NOMO-1 treated with dmso at 0.1 percent for 144 hours (cell line): ENCODE measurements around the gene PCNX4.
"Not testable (repeated sequence)": the region's sequence is repeated elsewhere in the genome, so short reads cannot be mapped to it uniquely, and the experiment has no call there.

Source experiments
- DNase-seq: peaks from one replicate; lab custom pipeline; 2025; ENCODE audit not compliant: unreplicated experiment; lab: John Stamatoyannopoulos, UW

Gene PCNX4

DNA sequence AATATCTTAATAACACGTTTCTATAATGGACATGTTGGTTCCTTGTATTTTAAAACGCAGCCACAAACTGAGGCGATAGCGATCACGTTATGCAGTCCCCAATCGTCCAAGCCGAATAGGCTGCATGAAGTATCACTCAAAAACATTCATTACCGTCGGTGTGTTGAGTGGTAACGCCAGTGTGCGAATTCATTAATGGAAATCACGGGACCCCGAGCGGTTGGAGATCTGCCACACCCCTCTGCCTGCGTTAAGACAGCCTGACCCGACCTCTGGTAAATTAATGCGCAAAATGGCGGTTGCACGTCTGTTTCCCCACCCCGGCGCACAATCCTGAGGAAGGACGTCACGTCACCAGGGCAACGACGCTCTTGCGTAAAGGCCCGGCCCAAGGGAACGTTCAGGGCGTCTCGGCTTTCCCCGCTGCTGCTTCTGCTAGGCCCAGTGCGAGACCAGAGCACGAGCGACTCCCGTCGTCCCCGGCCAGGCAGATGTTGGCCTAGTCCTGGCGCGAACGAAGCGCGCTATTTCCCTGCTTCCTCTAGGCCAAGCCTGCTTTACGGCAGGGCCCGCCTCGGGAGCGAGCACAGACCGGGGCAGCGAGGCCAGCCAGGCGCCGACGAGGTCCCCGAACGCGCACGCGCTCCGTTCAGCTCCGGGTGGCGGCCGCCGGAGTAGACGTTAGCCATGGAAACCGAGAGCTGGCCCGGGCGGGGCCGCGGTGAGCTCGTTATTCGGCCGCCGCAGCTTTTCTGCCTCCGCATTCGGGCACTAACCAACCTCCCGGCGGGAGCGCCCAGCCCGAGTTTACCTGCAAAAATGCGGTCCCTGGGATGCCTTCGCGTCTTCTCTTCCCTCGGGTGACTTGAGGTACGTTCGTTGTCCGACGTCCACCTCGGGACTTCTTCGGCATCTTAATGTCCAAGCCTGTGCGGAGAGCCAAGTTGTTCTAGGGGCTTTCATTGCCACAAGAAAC is at the start of gene PCNX4:
PCNX4 (plus strand) TSS at position 374 of the 976 bp plus-strand sequence. CDS start 15,716 bp downstream, outside the sequence.
- peak; percentile 96 for DNase-seq

DNA sequence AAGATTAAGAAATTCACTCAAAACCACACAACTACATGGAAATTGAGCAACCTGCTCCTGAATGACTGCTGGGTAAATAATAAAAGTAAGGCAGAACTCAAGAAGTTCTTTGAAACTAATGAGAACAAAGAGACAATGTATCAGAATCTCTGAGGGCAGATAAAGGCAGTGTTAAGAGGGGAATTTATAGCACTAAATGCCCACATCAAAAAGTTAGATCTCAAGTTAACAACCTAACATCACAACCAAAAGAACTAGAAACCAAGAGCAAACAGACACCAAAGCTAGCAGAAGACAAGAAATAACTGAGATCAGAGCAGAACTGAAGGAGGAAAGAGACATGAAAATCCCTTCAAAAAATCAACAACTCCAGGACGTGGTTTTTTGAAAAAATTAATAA is 43.7 kb upstream of the PCNX4 start:
- not testable (repeated sequence) for DNase-seq

DNA sequence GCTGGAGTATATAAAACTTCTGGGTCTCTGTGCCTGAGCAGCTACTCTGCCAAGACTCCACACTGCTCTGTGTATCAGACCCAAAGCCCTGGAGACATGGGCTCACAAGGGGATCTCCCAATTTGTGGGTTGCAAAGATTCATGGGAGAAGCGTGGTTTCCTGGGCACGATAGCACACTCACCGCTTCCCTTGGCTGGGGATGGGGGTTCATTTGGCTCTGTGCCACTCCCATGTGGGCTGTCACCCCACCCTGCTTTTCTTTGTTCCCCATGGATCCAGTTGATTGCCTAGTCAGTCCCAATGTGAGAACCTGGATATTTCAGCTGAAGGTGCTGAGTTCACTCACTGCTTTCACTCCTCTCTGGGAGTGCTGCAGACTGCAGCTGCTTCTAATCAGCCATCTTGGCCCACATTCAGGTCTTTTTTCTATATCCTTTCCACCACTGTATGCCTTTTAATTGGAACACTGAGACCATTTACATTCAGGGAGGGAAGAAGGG is 40.0 kb upstream of the PCNX4 start:
- no peak for DNase-seq

DNA sequence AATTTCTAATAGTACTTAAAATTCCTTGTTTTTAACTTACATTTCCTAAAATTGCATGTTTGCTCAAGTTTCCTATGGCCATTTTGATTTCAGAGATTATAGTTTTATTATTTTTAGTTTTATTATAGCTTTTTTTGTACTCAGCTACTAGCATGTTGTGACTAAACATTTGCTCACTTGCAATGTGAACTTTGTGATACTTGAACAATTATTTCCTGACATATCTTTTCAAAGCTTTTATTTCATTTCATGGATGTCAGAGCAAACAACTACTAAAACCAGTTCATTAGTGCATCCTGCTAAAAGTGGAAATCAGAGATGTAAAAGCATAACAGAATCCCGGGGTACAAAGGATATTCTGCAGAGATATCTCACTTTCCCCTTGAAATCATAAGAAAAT is 33.6 kb upstream of the PCNX4 start:
- DNase-seq, result no peak

DNA sequence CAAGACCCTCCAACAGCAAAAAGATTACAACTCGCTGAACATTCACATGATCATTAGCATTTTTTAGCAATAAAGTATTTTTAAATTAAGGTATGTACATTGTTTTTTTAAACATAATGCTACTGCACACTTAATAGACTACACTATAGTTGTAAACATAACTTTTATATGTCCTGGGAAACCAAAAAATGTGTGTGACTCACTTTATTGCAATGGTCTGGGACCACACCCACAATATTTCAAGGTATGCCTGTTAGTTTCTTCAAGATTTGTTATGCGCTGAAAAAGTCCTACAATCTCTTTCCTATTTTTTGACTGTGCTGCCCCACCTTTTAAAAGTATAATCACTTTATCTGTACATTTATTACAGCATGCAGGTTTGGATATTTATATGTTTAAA is 30.4 kb upstream of the PCNX4 start:
- no peak for DNase-seq

DNA sequence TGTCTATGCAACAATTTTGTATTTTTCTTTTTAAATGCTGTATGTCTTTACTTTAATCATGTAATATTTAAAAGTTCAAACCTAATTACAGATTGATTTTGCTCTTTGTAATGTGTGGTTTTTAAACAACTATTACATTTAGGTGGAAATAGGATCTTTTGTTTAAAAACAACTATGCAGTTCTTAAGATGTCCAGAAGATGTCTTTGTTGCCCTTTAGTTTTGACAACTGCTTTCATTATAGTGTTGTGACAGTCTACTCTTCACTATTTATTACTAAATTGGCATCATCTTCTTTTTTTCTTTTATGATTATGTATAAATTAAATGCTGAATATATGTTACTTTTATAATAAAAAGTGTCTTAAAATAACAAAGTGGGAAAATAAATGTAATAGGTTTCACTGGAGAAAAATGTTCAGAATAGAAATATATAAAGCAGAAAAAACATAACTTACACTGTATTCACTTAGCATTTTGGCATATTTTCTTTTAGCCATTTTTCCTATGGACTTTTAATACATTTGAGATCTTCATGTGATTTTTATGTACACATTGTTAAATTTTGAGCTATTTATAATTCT is 27.1 kb upstream of the PCNX4 start:
- DNase-seq, result no peak

DNA sequence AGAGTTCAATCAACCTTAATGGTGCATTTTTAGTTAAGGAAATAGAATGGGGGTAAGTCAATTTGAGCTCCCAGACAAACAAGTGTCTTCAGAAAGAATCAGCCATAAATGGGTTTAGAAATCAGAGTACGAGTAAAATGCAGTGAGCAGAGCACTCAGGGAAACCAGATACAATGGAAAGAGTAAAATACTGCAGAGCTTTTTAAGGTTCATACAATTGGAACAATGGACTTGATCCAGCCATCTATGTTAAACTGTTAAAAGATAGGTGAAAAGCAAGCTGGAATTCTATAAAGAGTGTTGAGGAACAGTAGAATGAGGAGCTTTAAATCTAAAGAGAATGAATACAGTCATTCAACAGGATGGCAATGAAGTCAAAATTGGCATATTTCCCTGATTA is 23.8 kb upstream of the PCNX4 start:
- no peak for DNase-seq

DNA sequence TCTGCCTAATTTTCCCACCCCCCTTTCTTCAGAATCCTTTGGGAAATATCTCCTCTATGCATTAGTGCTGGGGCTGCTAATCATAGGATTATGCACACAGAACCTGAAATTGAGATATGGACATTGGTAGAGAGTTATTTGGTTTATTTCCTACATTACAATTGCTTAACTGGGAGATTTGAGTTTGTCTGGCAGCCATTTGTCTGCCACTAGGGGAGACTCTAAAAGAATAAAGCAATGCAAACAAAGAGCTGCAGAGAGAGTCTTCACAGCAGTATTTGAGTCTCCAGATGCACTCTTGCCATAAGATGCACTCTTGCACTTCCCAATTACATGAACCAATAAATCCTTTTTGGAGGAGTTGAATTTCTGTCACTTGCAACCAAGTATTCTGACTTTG is 12.0 kb upstream of the PCNX4 start:
- no peak for DNase-seq

DNA sequence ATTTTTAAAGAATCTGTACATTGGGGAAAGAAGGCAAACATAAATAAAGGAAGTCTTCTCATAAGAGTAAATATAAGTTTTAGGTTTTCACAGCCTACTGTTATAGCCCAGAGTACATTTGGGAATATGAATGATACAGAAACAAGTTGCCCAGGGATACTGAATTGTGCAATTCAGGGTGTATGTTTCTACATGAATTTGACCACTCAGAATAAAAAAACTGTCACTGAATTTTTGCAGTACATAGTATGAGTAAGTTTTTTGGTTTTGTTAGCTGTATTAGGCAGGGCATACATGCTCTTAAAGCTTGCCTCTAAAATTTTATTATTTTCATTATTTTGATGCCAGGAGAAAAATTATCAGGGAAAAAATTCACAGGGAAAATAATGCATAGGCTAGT is 6.6 kb upstream of the PCNX4 start:
- no peak for DNase-seq

DNA sequence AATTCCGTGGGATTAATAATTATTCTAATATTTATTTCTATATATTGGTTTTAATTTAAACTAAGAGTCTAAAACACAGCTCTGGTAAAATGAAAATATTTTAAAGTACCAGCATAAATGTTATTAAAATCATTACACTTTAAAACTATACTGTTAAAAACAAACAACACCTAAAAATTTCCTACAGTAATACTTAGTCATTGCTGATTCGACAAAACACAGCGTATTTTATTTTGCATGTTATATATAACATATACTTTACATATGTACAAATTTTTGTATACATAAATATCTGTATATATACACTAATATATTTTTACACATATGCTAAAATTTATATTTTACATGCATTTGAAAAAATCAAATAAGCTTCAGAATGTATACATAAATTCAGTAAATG is 6.0 kb upstream of the PCNX4 start:
- DNase-seq, result no peak

DNA sequence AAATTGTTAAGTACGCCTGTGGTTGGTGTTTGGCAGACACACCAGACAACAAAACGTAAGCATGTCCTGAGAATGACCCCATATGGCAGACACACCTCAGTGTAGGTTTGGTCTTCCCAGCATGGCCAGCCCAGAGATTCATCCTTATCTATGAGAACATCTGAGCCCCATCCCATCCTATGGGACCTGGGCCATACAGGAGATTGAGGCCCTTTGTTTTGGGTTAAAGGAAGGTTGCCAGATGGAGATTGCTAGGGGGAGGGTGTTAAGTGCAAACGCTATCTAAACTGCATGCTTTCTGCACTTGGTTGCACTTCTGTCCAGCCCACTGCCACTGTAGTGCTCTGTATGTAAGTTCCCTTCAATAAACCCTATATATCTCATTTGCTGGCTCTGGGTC is 4.1 kb upstream of the PCNX4 start:
- no peak for DNase-seq

DNA sequence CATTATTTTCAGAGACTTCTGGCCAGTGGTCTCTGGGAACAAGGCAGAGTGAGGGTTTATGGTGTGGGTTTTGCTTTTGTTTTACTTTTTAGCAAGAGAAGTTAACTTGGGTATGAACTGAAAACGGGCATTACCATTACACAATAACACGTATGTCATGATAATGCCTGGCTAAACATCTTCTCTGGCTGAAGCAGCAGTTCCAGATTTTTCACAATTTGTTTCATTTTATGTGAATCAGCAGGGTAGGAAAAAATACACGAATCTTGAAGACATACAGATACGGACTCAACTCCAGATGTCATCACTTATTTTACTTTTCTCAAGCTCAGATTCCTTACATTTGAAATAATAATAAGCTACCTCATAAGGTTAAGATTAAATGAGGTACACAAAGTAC is 2.5 kb upstream of the PCNX4 start:
- DNase-seq, result no peak

DNA sequence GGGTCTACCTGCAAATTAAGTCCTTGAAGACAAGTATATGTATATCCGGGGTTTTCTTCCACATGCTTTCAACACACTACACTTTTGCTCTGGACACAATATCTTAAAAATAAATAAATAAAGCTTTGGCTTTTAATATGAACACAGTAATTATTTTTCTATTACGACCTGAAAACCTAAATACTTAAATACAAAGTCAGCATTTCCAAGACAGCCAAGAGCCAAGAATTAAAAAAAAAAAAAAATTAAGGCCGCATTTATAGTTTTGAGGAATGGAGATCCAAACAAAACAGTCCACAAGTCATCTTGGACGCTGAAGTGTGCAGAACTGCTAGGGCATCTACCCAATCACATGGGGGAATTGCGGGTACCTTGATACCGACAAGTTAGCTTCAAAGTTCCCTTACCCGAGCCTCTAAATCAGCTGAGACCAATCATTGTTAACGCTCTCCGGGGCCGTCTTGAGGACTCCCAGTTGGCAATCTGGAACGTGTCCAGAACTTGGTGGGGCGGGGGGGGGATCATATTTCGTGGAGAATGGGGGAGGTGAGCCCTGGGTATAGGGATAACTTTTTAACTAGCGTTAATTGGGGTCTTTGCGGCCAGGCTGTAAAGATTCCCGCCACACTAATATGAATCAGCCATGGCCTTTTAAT is 731 bp upstream of the PCNX4 start:
- no peak for DNase-seq

DNA sequence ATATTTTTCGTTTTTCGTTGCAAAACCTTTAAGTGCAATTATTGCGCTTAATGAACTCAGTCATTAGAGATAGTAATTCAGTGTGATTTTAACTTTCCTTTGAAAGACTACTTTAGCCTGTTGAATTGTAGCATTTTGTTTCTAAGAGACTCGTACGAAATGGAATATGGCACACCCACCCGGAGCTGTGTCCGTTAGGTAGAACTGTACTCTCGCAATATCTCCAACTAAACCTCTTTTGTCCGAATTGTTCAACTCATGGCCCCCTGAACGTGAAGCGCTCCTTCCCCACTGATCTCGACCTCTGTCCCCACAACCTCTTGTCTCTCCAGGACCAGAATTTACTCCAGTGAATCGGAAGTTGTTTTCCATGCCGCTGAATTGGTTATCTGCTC is 800 bp downstream of the PCNX4 start:
- no peak for DNase-seq

DNA sequence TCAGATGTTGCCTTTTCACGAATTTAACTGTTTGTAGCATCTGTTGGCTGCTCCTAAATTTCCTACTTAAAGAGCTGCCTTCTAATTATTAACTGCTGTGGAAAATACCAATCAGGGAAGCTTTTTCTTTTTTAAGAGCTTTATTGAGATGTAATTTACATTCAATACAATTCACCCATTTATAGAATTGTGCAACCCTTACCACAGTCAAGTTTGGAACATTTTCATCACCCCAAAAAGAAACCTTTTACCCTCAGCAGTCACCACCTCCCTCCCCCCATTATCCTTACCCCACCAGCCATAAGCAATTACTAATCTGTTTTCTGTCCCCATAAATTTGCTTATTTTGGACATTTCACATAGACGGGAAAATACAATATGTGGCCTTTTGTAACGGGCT is 1.4 kb downstream of the PCNX4 start:
- no peak for DNase-seq

DNA sequence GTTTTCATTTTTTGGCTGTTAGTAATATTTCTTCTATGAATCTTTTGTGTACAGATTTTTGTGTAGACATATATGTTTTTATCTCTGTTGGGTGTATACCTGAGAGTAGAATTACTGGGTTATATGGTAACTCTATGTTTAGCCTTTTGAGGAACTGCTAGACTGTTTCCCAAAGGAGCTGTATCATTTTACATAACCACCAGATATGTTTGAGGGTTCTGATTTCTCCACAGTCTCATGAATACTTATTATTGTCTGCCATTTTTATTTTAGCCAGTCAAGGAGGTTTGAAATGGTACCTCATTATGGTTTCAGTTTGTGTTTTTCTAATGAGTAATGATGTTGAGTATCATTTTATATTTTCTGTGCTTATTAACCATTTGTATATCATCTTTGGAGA is 1.9 kb downstream of the PCNX4 start:
- no peak for DNase-seq

DNA sequence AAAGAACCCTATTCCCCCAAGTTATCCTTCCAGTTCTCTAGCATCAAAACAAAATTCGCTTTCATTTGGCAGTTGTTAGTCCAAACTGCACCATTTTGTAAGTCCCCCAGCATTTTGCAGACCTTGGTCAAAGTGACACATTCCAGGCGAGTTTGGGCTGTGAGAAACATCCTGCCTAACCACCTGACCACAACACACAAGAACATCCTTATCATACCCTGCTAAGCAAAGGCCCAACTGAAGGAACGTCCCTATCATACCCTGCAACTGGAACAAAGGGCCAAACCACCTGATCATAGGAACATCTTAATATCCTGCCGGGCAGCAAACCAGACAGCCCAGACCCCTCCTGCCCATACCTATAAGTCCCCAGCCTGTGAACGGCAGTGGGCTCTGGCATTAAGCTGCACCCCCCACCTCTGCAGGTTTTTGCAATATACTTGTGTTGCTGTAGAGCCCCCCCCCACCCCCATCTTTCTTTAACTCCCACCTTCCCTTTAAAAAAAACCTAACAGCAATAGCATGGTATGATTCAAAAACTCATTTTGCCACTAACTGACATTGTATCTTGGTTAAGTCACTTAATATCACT is 2.7 kb downstream of the PCNX4 start:
- no peak for DNase-seq

DNA sequence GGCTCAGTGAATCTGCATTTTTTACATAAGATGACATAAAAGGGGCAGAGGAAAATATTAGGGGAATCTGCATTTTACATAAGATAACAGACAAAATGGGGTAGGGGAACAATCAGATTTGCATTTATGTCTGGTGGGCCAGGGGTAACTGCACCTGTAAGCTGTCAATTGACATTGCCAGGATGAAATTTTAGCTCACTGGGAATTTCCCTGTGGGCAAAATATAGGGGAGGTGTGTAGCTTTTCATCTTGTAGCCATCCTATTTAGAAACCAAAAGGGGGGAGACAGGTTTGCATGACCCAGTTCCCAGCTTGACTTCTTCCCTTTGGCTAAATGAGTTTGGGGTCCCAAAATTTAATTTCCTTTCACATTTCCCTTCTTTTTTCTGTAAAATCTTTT is 3.5 kb downstream of the PCNX4 start:
- no peak for DNase-seq

DNA sequence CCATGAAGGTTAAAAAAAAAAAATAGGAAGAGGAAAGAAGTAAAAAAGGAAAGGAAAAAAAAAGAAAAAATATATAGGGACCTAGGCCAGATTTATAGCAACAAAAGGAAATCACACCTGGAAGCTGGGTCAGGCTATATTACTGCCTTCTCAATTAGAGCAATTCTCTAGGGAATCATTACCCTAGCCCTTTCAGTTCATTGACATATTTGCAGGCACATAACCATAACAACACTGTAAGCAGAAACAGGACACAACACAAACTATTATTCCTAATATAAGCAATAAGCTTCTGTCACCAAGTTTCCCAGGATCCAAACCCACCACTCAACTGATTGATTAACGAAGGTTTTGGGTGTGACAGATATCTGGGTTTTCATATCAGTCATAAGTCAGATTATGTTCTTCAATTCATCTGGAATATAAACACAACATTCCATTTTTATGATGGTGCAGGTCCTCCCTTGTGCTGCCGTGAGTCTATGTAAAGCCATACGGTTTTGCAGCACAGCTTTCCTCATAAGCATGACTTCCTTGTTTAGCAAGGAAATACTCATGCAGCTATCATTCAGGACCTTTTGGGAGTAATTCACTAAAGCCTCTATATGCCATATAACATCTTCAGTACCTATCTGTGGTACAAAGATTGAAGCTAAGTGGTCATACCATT is 4.2 kb downstream of the PCNX4 start:
- DNase-seq, result no peak

DNA sequence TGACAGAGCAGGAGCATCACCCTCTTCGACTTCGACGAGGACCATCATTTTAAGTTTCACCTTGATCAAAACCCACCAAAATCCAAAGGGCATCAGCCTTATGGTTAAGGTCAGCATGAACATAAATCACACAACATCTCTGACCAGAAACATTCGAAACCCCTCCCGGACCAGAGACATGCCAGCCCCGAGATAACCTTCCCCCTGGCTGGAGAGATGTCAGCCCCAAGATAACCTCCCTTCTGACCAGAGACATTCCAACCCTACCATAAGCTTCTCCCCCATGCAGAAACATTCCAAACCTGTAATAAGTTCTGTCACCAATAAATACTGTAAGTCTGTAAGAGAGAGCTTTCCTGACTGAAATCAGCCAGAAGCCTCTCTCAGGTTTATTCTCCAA is 6.3 kb downstream of the PCNX4 start:
- DNase-seq, result no peak

DNA sequence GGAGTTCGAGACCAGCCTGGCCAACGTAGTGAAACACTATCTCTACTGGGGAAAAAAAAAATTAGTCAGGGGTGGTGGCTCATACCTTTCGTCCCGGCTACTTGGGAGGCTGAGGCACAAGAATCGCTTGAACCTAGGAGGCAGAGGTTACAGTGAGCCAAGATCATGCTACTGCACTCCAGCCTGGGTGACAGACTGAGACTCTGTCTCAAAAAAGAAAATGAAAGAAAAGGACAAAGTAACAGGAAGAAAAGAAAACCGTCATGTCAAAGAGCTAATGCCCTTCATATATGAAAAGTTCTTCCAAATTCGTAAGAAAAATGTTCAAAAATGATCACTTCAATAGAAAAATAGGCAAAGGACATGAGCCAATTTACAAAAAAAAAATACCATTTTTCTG is 8.1 kb downstream of the PCNX4 start:
- DNase-seq, result not testable (repeated sequence)
